Heart right ventricle (tissue), 16 donors: Measurements from ENCODE around the gene DEFB112. TPM values are rescaled to one million over a fixed set of nuclear protein-coding genes. Genes with fewer than 3 reads are reported as not detected.

ENCODE experiments used
- ATAC-seq, 8 donors: fragments of 200-7000 bp; cut with Tn5 transposase; one replicate each; pipeline ENCODE4 v1.9.1; 2020; ENCODE audit warnings: mild to moderate bottlenecking in 8 of 8, moderate library complexity in 8 of 8, moderate number of reproducible peaks in 1 of 8
- DNase-seq, 2 donors: peaks; one replicate each; pipeline ENCODE4 v3.0.0-alpha.2; 2020
- H3K27ac ChIP-seq, 10 donors: fragments of 200-600 bp; sonication (generic) in 2 of 10; one replicate each; pipeline versions ENCODE4 v1.5.0 to v1.8.0; 2020 to 2022; ENCODE audit warnings: mild to moderate bottlenecking in 3 of 10
- H3K27me3 ChIP-seq, 7 donors: fragments of 200-600 bp; one replicate each; pipeline ENCODE4 v1.8.0; 2021 to 2022; ENCODE audit warnings: mild to moderate bottlenecking in 2 of 7
- H3K36me3 ChIP-seq, 9 donors: fragments of 200-600 bp; sonication (generic) in 1 of 9; one replicate each; pipeline versions ENCODE4 v1.5.0 to v1.8.0; 2020 to 2022; ENCODE audit warnings: mild to moderate bottlenecking in 2 of 9
- H3K4me1 ChIP-seq, 9 donors: fragments of 200-600 bp; sonication (generic) in 1 of 9; one replicate each; pipeline versions ENCODE4 v1.5.0 to v1.8.0; 2020 to 2022; ENCODE audit warnings: mild to moderate bottlenecking in 4 of 9
- H3K4me3 ChIP-seq, 10 donors: fragments of 200-600 bp; sonication (generic) in 2 of 10; one replicate each; pipeline versions ENCODE4 v1.5.0 to v1.8.0; 2020 to 2022; ENCODE audit warnings: mild to moderate bottlenecking in 7 of 10, moderate library complexity in 2 of 10
- H3K9me3 ChIP-seq, 11 donors: fragments of 200-600 bp in 10 of 11; sonication (generic) in 2 of 11; one replicate each; pipeline versions ENCODE4 v1.5.0 to v1.8.0; 2013 to 2022; ENCODE audit warnings: mild to moderate bottlenecking in 2 of 11, control low read depth in 1 of 11, moderate library complexity in 1 of 11
- CTCF ChIP-seq, 9 donors: fragments of 200-600 bp; sonication (generic) in 2 of 9; IDR thresholded peaks; one replicate each; pipeline versions ENCODE4 v1.5.0 to v1.8.0; 2021 to 2022; ENCODE audit warnings: antibody characterized with exemption in 9 of 9, mild to moderate bottlenecking in 5 of 9, moderate library complexity in 1 of 9
- WGBS, 2 donors: extraction: QIAGEN DNeasy Blood & Tissue Kit; methylation state at CpG; one replicate each; pipeline ENCODE4 v1.1.7; 2013; ENCODE audit warnings: inconsistent platforms in 1 of 2; 5-methylcytosine and 5-hydroxymethylcytosine counted together
- intact Hi-C, 10 donors: fragments of 100-400 bp; cut with DNase I; formaldehyde crosslinking; loops; one replicate each; pipeline versions ENCODE4 v1.11.1 to v1.14.2; 2022
- polyA plus RNA-seq, 2 donors: library from polyadenylated mRNA; stranded (reverse); fragments of 200-250 nt; gene quantifications; one replicate each; pipeline ENCODE4 v1.2.3, GENCODE V29; 2013
- total RNA-seq, 10 donors: library from RNA; stranded (reverse); fragmentation: NEBNext Ultra II Directional in 3 of 10; extraction: Animal tissue kit (Norgen Biotek cat#: 25700) in 3 of 10; gene quantifications; one replicate each; pipeline versions ENCODE4 v1.2.1 to v1.2.4, GENCODE V29; 2021 to 2023
- donor health status: Arrhythmogenic right ventricular cardiomyopathy.
- donor health status: ischemic (EF 13 %, LVEDD 7.1; RV severe dilation, severe dysfunction).
- donor health status: healthy with polysubstance abuse.
- donor health status: DM: no; HTN: yes; CAD: no.
- donor health status: DM: no; HTN: no; CAD: no.
- donor health status: ischemic (EF 25% LVEDD 6.9; RV normal size, moderate dysfunction).
- donor health status: ischemic (EF 25% LVEDD 5.7; RV mildly dilated, moderate dysfunction).
- donor health status: healthy.
- donor health status: DM: yes; HTN: yes; CAD: no.
- donor health status: Ischemic cardiomyopathy.
- donor health status: ischemic (EF 35%, LVEDD 5.7; RV mildly dilated, moderate dysfunction).
- donor health status: nonischemic (EF 11% LVEDD 7.7; RV severe dilation, severe dysfunction).
- donor health status: DM: yes; HTN: yes; CAD: no.
- donor health status: PGD.
- donor health status: ischemic (EF 29% LVEDD 5.4; RV normal size, mild dysfunction).
- donor health status: nonischemic (EF 23%, LVEDD 6.1; RV moderate dilation, normal function).

Gene DEFB112
- total and polyA plus RNA-seq, 12 donors, result not detected

GRCh38 chr6:50030777-50031562 lies 18.8 kb downstream of the DEFB112 start:
- TF ChIP-seq CTCF (IDR thresholded peaks at IDR 0.05), result no peak
- DNase-seq (no peak), ATAC-seq (no peak)
- no peak overlapping the region for H3K4me3 ChIP-seq
- H3K9me3 ChIP-seq, result peaks cover 0 to 3% (median 0%) of the 10 kb centered on the region in 11 donors
- no peak overlapping the region for H3K27ac ChIP-seq
- no peaks in the 10 kb centered on the region for H3K36me3 ChIP-seq
- H3K27me3 ChIP-seq, result no peaks in the 10 kb centered on the region
- no peaks in the 10 kb centered on the region for H3K4me1 ChIP-seq
- WGBS, 2 donors, result 43 to 49% methylated on average over 18 of the region's 18 CpGs
- intact Hi-C loops, result no loop called here

DNA sequence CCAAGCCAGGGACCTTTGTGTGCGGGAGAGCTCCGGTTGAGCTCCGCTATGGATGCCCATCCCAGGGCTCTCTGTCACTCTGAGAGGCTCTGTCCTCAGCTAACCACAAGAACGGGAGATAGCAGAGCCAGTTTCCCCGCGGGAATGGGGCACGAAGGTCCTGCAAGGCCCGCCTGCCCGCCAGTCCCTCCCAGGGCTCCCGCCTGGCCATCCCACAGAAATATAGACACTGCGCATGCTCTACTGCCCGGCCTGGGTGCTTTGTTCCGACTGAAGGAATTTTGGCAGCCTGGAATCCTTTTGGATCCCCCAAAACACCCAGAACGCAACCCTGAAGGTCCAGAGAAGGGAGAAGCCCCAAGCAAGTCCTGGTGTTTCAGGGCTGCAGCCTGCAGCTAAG lies 19.4 kb downstream of the DEFB112 start:
- Histone ChIP-seq H3K36me3 (no peaks in the 10 kb centered on the region), H3K4me1 (no peaks in the 10 kb centered on the region), H3K4me3 (no peak overlapping the region), H3K9me3 (peaks cover 0 to 3% (median 0%) of the 10 kb centered on the region in 11 donors), H3K27ac (no peak overlapping the region), H3K27me3 (no peaks in the 10 kb centered on the region)
- ATAC-seq (no peak), DNase-seq (no peak)
- intact Hi-C loops, result no loop called here
- no peak for TF ChIP-seq CTCF (IDR thresholded peaks at IDR 0.05)
- WGBS, 2 donors, result 82 to 84% methylated on average over 14 of the region's 14 CpGs

GRCh38 chr6:50025258-50025657 lies 24.5 kb downstream of the DEFB112 start:
- ATAC-seq (no peak), DNase-seq (no peak)
- 80 to 85% methylated on average over 4 of the region's 4 CpGs for WGBS, 2 donors
- no peaks in the 10 kb centered on the region for H3K36me3 ChIP-seq
- no peaks in the 10 kb centered on the region for H3K27me3 ChIP-seq
- intact Hi-C loops, result no loop called here
- no peak for TF ChIP-seq CTCF (IDR thresholded peaks at IDR 0.05)
- H3K27ac ChIP-seq, result no peak overlapping the region
- H3K9me3 ChIP-seq, result peaks cover 0 to 2% (median 0%) of the 10 kb centered on the region in 11 donors
- H3K4me3 ChIP-seq, result no peak overlapping the region
- no peaks in the 10 kb centered on the region for H3K4me1 ChIP-seq

GRCh38 chr6:50021894-50022293 lies 27.8 kb downstream of the DEFB112 start, which contains the start of gene DEFB110:
Gene DEFB110, minus strand, starts transcription at chr6:50021994. Its CDS starts 59 bp downstream, at chr6:50021935.
- Histone ChIP-seq H3K4me3 (no peak within 1 kb of the TSS), H3K27ac (no peak within 1 kb of the TSS), H3K27me3 (no peaks in the 10 kb centered on the region), H3K36me3 (no peaks in the 10 kb centered on the region), H3K4me1 (no peaks in the 10 kb centered on the region), H3K9me3 (no peaks in the 10 kb centered on the region)
- no peak for TF ChIP-seq CTCF (IDR thresholded peaks at IDR 0.05)
- no peak for DNase-seq
- intact Hi-C loops, result no loop called here
- ATAC-seq, result no peak
